ENCODE measurements around the gene SYNCRIP.

- TF ChIP-seq CTCF (IDR thresholded peaks at IDR 0.05) (no peak), POLR2A (IDR thresholded peaks at IDR 0.05) (no peak)
These were observed 30.8 kb upstream of the SYNCRIP start for GRCh38 chr6:85673198-85674139.
